Activated T-cell treated with anti-CD3 and anti-CD28 coated beads, Interleukin-2, amount 50 U/mL, for 4 hours (primary cell): ENCODE data around the gene TSPAN13. TPM values are rescaled to one million over a fixed set of nuclear protein-coding genes. Genes with fewer than 3 reads are reported as not detected.

Experiments
- ATAC-seq, 2 donors: fragments of 200-7000 bp; cut with Tn5 transposase; one replicate each; pipeline ENCODE4 v1.10.0; 2021
- DNase-seq: peaks from one replicate; pipeline ENCODE4 v3.0.0-alpha.2; 2020
- H3K27me3 Mint-ChIP-seq: one replicate; pipeline ENCODE4 v1.8.0; 2021; ENCODE audit warnings: low read depth, mixed read lengths
- H3K36me3 Mint-ChIP-seq: one replicate; pipeline ENCODE4 v1.8.0; 2022; ENCODE audit warnings: mixed read lengths; ENCODE audit not compliant: insufficient read depth
- H3K4me1 Mint-ChIP-seq: one replicate; pipeline ENCODE4 v1.8.0; 2021; ENCODE audit warnings: low read depth, mixed read lengths
- H3K4me3 Mint-ChIP-seq: one replicate; pipeline ENCODE4 v1.8.0; 2021; ENCODE audit warnings: mild to moderate bottlenecking, moderate library complexity, mixed read lengths
- H3K9me3 Mint-ChIP-seq: one replicate; pipeline ENCODE4 v1.8.0; 2021; ENCODE audit warnings: mixed read lengths
- total RNA-seq, 3 donors: library from RNA; stranded (reverse); gene quantifications; one replicate each; pipeline ENCODE4 v1.2.1, GENCODE V29; 2021

TSPAN13 gene
- total RNA-seq, 3 donors from 2014 or later: 3.5 to 4.7 (median 4.0) TPM

GRCh38 chr7:16826060-16826459 lies 72.5 kb downstream of the TSPAN13 start:
- DNase-seq (no peak), ATAC-seq (no peak)
- Mint-ChIP-seq H3K4me1 (no peaks in the 10 kb centered on the region), H3K27me3 (peaks cover 14% of the 10 kb centered on the region), H3K4me3 (no peak overlapping the region), H3K9me3 (peaks cover 16% of the 10 kb centered on the region), H3K36me3 (no peaks in the 10 kb centered on the region)

- Mint-ChIP-seq H3K27me3 (peaks cover 2% of the 10 kb centered on the region), H3K36me3 (no peaks in the 10 kb centered on the region), H3K9me3 (peaks cover 11% of the 10 kb centered on the region), H3K4me3 (no peak overlapping the region), H3K4me1 (no peaks in the 10 kb centered on the region)
- no peak for DNase-seq
- ATAC-seq: no peak
Measured at GRCh38 chr7:16833373-16833772, 79.8 kb downstream of the TSPAN13 start.

Other genes starting within 250 kb of the TSPAN13 start
- not detected for gene LRRC72, start 226.9 kb upstream of the TSPAN13 start, total RNA-seq
- 1 to 10 TPM; 5.7 to 7.1 (median 5.7) TPM for gene ANKMY2, start 108.0 kb upstream of the TSPAN13 start, total RNA-seq
- gene BZW2, start 107.6 kb upstream of the TSPAN13 start, total RNA-seq: 100 to 1,000 TPM; 116 to 135 (median 127) TPM
- gene AGR2, start 51.2 kb downstream of the TSPAN13 start, total RNA-seq: 1 to 10 TPM in 1 of 3 donors, under 1 TPM in 2; 0.76 to 1.2 (median 0.95) TPM
- not detected for gene AGR3, start 128.2 kb downstream of the TSPAN13 start, total RNA-seq